ENCODE data around the gene CD52. TPM values are rescaled to one million over a fixed set of nuclear protein-coding genes. Genes with fewer than 3 reads are reported as not detected.

Gene CD52
- total and polyA plus RNA-seq, 2 of the 13 experiments (the other 11 are each of a cell fraction or from before 2014, with no cell fraction given), result 0.32 TPM; not detected in 1

DNA sequence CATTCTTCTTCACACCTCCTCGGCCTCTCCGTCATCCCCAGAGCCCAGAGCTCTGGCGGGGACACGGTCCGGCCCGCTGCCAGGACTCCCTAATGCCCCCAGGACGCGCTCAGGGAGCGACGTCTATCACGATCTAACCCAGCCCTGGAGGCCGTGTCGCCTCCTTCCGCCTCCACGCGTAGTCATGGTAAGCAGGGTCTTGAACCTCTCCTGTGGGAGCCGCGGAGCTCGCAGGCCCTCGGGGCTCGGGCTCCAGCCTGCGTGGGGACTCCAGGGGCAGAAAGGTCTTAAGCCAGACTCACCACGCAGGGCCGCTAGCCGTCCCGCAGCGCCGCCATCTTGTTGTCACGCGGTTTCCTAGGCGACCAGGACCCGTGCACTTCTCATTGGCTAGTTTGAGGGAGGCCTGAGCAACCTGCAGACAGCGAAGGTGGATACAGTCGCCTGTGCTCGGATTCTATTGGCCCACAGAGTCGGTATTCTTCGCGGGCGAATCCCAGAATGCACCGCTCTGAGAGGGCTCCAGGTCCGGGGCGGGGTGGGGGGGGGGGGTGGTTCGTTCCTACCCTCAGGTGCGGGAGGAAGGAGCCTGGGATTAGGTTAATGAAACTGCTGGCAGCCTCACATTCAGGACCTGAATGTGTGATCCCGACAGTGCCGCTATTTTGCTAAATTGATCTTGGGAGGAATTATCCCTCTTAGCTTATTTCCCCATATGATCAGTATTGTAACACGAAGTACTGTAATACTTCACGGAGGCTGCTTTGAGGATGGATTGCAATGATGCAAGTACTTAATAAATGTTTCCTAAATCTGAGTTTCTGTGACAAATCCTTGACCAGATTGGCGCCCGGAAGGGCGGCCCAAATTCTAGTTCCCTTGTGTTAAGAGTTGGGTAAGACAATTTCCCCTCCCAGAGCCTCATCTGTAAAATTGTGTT lies 11.2 kb upstream of the CD52 start, which contains the start of gene UBXN11 (continued):
- TF ChIP-seq, protein P1, sequence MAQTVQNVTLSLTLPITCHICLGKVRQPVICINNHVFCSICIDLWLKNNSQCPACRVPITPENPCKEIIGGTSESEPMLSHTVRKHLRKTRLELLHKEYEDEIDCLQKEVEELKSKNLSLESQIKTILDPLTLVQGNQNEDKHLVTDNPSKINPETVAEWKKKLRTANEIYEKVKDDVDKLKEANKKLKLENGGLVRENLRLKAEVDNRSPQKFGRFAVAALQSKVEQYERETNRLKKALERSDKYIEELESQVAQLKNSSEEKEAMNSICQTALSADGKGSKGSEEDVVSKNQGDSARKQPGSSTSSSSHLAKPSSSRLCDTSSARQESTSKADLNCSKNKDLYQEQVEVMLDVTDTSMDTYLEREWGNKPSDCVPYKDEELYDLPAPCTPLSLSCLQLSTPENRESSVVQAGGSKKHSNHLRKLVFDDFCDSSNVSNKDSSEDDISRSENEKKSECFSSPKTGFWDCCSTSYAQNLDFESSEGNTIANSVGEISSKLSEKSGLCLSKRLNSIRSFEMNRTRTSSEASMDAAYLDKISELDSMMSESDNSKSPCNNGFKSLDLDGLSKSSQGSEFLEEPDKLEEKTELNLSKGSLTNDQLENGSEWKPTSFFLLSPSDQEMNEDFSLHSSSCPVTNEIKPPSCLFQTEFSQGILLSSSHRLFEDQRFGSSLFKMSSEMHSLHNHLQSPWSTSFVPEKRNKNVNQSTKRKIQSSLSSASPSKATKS (CRISPR knock-in tag; IDR thresholded peaks at IDR 0.05), result no peak
- TF ChIP-seq ZNF543 (CRISPR knock-in tag; IDR thresholded peaks at IDR 0.05), result no peak
- TF ChIP-seq NFYC (CRISPR knock-in tag; IDR thresholded peaks at IDR 0.05), result peak; percentile 86
- TF ChIP-seq, protein P2, sequence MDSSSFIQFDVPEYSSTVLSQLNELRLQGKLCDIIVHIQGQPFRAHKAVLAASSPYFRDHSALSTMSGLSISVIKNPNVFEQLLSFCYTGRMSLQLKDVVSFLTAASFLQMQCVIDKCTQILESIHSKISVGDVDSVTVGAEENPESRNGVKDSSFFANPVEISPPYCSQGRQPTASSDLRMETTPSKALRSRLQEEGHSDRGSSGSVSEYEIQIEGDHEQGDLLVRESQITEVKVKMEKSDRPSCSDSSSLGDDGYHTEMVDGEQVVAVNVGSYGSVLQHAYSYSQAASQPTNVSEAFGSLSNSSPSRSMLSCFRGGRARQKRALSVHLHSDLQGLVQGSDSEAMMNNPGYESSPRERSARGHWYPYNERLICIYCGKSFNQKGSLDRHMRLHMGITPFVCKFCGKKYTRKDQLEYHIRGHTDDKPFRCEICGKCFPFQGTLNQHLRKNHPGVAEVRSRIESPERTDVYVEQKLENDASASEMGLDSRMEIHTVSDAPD (CRISPR knock-in tag; IDR thresholded peaks at IDR 0.05), result no peak
- no peak for TF ChIP-seq THYN1 (CRISPR knock-in tag; IDR thresholded peaks at IDR 0.05; ENCODE audit: borderline replicate concordance, low read depth)
- TF ChIP-seq ZNF124 (CRISPR knock-in tag; IDR thresholded peaks at IDR 0.05), result no peak
- TF ChIP-seq, protein P3, sequence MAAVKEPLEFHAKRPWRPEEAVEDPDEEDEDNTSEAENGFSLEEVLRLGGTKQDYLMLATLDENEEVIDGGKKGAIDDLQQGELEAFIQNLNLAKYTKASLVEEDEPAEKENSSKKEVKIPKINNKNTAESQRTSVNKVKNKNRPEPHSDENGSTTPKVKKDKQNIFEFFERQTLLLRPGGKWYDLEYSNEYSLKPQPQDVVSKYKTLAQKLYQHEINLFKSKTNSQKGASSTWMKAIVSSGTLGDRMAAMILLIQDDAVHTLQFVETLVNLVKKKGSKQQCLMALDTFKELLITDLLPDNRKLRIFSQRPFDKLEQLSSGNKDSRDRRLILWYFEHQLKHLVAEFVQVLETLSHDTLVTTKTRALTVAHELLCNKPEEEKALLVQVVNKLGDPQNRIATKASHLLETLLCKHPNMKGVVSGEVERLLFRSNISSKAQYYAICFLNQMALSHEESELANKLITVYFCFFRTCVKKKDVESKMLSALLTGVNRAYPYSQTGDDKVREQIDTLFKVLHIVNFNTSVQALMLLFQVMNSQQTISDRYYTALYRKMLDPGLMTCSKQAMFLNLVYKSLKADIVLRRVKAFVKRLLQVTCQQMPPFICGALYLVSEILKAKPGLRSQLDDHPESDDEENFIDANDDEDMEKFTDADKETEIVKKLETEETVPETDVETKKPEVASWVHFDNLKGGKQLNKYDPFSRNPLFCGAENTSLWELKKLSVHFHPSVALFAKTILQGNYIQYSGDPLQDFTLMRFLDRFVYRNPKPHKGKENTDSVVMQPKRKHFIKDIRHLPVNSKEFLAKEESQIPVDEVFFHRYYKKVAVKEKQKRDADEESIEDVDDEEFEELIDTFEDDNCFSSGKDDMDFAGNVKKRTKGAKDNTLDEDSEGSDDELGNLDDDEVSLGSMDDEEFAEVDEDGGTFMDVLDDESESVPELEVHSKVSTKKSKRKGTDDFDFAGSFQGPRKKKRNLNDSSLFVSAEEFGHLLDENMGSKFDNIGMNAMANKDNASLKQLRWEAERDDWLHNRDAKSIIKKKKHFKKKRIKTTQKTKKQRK (IDR thresholded peaks at IDR 0.05; ENCODE audit: low read length), result no peak
- TF ChIP-seq, protein P4, sequence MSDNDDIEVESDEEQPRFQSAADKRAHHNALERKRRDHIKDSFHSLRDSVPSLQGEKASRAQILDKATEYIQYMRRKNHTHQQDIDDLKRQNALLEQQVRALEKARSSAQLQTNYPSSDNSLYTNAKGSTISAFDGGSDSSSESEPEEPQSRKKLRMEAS (IDR thresholded peaks at IDR 0.05), result peak; percentile 58
- TF ChIP-seq RFX5 (IDR thresholded peaks at IDR 0.05; ENCODE audit: low read depth, low read length), result peak; percentile 81
- 0 out of 2 replicates have a peak, but pooled peaks have one; percentile 38 for TF ChIP-seq ZNF34 (CRISPR knock-in tag; IDR thresholded peaks at IDR 0.05; ENCODE audit: borderline replicate concordance)
- no peak for TF ChIP-seq ZNF329 (CRISPR knock-in tag; IDR thresholded peaks at IDR 0.05; ENCODE audit: low read depth)
- no peak for TF ChIP-seq TRIM24 (CRISPR knock-in tag; IDR thresholded peaks at IDR 0.05)
- peak; percentile 90 for TF ChIP-seq KDM5A (IDR thresholded peaks at IDR 0.05; ENCODE audit: borderline replicate concordance, low read length)
- TF ChIP-seq, protein P5, sequence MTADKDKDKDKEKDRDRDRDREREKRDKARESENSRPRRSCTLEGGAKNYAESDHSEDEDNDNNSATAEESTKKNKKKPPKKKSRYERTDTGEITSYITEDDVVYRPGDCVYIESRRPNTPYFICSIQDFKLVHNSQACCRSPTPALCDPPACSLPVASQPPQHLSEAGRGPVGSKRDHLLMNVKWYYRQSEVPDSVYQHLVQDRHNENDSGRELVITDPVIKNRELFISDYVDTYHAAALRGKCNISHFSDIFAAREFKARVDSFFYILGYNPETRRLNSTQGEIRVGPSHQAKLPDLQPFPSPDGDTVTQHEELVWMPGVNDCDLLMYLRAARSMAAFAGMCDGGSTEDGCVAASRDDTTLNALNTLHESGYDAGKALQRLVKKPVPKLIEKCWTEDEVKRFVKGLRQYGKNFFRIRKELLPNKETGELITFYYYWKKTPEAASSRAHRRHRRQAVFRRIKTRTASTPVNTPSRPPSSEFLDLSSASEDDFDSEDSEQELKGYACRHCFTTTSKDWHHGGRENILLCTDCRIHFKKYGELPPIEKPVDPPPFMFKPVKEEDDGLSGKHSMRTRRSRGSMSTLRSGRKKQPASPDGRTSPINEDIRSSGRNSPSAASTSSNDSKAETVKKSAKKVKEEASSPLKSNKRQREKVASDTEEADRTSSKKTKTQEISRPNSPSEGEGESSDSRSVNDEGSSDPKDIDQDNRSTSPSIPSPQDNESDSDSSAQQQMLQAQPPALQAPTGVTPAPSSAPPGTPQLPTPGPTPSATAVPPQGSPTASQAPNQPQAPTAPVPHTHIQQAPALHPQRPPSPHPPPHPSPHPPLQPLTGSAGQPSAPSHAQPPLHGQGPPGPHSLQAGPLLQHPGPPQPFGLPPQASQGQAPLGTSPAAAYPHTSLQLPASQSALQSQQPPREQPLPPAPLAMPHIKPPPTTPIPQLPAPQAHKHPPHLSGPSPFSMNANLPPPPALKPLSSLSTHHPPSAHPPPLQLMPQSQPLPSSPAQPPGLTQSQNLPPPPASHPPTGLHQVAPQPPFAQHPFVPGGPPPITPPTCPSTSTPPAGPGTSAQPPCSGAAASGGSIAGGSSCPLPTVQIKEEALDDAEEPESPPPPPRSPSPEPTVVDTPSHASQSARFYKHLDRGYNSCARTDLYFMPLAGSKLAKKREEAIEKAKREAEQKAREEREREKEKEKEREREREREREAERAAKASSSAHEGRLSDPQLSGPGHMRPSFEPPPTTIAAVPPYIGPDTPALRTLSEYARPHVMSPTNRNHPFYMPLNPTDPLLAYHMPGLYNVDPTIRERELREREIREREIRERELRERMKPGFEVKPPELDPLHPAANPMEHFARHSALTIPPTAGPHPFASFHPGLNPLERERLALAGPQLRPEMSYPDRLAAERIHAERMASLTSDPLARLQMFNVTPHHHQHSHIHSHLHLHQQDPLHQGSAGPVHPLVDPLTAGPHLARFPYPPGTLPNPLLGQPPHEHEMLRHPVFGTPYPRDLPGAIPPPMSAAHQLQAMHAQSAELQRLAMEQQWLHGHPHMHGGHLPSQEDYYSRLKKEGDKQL (CRISPR knock-in tag; IDR thresholded peaks at IDR 0.05; ENCODE audit: low read depth), result no peak
- TF ChIP-seq ZBTB38 (CRISPR knock-in tag; IDR thresholded peaks at IDR 0.05), result no peak

All from HepG2 (cell line).